GM18499 (cell line): Measurements from ENCODE around the gene PLCE1.

Experiments
- ATAC-seq: cut with Tn5 transposase; IDR thresholded peaks from one replicate; pipeline ENCODE4 v1.9.1; 2021; ENCODE audit warnings: moderate number of reproducible peaks; ENCODE audit not compliant: insufficient read depth, unreplicated experiment

PLCE1 gene

DNA sequence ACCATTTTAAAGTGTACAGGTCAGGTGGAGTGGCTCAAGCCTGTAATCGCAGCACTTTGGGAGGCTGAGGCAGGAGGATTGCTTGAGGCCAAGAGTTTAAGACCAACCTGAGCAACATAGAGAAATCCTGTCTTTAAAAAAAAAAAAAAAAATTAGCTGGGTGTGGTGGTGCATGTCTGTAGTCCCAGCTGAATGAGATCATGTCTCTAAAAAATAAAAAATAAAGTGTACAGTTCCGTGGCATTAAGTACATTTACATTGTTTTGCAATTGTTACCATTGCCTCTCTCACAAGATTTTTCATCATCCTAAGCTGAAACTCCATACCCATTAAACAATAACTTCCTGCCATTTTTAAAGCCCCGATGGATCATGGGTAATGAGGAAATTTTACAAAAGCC is 20.6 kb downstream of the PLCE1 start:
- no peak for ATAC-seq

DNA sequence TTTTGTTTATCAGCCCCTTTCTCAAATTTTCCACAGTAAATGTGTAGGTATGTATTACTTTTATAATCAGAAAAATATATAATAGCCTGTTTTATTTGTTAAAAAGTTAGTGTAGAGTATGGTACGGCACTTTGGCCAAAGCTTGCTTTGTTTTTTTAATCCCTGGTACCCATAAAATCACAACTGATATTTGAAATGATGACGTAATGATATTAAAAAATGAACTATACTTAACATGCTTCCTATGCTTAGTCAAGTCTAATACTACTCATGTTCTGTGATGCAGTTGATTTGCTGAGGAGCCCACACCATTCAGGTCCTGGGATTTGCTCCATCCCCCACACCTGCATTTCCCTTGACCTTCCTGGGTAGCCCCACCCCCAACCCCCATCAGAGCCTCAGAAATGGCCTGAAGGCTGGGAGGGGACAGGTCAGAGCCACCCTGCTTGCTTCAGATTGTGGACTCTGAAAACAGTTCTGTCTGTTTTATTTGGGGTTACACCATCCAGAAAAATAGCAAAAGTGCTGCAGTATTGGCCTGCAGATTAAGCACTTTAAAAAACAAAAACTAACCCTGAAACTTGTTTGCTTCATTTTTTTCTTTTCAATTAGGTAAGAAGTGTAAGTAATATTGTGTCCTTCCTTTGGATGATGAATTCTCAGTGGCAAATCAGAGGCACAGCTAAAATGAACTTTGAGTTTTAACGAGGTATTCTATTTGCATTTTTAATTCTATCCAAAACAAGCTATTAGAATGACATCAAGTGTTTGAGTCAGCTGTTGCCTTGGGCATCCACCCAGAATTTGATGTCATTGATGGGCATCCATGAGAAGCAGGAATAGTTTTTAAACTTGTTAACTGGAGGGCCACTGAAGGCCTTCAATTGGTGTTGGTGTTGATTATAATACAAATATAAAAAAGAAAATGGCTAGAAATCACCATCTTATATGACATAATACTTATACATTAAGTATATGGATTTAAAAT is 23.3 kb downstream of the PLCE1 start:
- no peak for ATAC-seq

DNA sequence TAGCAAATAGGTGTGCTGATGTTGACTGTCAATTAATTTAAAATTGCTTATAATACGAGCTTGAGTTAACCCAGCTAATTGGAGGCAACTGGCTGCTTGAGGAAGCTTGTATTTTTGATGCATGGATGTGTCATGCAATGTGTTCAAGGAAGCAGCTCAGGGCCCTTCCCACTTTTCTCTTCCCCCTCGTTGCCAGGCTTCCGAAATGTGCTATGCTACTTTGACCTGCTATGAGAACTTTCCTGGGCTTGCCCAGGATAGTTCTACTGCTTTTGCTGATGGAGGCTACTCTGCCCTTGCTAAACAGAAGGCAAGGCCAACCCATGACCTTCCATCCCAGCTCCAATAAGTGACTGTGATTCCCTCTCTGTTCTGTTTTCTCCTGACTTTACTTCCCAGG is 24.4 kb downstream of the PLCE1 start:
- no peak for ATAC-seq

DNA sequence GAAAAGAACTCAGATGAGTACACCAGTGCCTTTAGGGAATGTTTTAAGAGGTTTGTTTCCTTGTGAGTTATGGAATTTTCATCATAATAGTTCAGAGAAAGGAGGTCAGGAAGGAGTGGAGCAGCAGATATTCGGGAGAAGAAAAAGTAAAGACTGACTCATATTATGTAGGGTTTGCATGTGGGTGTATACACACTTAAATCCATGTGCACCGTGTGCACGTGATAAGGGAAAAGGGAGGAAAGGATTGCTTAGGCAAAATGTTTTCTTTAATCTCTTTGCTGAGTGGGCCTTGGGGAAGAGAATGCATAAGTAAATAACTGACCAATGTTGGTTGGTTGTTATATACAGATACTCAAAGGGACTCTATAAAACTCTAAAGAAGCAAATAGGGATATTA is 30.2 kb downstream of the PLCE1 start:
- no peak for ATAC-seq

DNA sequence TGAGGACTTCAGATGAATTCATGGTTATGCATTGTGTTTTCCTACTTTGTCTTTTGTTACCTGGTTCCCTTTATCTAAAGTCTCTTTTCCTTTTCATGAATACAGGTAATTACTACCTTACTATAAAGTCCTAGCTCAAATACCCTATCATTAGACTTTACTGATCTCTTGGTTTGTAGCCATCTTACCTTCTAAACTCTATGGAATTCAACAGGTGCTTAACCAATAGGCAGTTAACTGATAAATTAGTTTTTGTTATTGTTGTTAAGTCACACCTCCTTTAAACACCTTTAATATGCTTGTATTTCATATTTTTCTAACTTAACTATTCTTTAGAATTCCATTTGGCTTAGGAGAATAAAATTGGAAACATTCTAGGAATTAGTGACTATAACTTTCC is 30.7 kb downstream of the PLCE1 start:
- ATAC-seq = no peak

DNA sequence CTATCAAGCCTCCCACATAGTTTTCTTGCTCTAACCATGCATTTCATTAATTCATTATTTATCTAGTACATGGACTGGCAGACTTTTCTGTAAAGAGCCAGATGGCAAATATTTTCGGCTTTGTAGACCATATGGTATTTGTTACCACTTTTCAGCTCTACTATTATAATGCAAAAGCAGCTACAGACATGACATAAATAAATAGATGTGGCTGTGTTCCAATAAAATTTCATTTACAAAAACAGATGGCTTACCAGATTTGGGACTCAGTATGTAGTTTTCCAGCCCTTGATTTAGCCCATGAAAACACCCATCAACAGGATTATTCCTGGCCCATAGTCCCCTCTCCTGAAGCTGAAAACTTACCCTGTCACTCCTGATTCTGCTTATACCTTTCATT is 32.1 kb downstream of the PLCE1 start:
- no peak for ATAC-seq

DNA sequence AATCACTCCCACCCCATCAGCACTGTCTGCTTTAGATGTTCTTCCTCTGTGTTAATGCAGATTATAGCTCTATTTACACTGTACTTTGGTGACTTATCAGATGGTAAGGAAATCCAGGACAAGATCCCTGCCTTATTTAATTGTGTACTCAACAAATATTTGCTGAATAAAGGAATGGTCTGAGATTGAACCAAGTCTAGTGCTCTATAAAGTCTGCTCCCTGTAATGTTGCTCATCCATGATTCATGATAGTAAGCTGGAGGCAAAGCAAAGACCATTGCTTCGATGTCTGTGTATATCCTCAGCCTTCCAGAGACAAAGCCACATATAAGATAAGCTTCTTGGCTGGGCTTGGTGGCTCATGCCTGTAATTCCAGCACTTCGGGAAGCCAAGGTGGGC is 33.5 kb downstream of the PLCE1 start:
- ATAC-seq = no peak

DNA sequence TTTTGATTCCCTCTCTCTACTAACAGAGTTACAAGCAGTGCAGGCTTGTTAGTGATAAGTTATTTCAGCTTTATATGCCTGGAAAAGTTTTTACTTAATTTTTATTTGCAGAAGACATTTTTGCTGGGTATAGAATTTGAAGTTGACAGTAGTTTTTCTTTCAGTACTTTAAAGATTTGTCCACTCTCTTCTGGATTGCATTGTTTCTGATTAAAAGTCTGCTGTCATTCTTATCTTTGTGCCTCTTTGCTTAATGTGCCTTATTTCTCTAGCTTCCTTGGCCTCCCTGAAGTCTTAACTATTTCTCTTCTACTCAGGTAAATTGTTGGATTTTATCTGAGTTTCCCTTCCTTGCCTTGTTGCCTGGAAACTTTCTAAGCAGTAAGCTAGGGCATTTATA is 36.2 kb downstream of the PLCE1 start:
- ATAC-seq = no peak

DNA sequence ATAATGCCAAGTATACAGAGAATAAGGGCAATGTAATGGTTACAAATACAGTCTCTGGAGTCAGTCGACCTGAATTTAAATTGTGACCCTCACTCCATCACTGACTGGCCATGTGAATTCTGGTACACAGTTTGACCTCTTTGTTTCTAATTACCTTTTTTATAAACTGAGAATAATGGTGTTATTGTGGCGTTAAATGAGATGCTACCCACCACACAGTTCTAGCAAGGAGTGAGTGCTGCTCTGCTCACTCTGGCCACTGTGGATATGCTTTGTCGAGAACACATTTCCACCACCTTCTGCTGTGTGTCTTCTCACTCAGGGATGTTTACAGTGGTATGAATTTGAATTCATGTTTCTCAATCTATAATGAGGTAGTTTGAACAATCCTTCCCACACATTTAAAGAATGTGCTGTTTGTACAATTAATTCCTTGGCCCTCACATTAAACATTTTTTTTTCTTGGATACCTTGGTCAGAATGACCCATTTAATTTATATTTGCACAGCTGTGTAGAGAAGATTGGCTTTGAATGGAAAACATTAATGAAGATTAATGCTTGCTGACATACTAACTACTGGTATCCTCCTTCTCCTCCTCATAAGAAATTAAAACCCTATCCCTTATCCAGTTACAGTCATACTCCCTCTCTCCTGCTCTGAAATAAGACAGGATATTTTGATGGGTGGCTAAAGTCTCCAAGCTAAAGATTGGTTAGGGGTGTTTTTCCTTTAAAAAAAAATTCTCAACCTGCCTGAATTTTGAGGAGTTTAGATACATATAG is 42.4 kb downstream of the PLCE1 start:
- no peak for ATAC-seq

DNA sequence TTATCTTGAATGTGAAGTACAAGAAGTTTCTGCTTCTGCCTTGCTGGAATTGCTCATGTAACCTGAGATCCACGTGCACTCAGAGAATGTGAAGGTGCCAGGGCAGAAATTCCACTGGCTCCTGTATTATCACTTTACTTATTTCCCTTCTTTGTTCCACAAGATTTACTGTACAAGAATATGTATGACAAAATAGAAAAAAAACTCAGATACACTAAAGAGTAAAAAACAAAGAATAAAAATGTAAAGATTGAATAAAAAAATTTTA is 43.0 kb downstream of the PLCE1 start:
- ATAC-seq = no peak

DNA sequence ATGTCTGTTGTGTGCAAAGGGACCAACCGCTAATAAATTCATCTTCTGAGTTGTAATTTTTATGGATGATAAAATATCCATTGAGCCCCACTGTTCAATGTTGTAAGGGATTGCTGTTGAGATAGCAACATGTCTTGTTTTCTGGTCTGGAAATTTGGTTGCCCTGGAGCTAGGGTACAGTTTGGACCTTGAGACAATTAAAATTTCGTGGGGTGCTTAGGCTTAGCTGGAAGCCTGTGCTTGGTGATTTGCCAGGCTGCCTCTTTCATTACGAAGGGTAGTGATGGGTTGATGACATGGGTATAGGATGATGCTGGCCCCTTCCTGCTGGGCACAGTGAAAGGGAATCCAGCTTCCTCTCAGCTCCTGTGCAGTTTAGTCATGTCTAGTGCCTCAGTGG is 43.6 kb downstream of the PLCE1 start:
- ATAC-seq = no peak

DNA sequence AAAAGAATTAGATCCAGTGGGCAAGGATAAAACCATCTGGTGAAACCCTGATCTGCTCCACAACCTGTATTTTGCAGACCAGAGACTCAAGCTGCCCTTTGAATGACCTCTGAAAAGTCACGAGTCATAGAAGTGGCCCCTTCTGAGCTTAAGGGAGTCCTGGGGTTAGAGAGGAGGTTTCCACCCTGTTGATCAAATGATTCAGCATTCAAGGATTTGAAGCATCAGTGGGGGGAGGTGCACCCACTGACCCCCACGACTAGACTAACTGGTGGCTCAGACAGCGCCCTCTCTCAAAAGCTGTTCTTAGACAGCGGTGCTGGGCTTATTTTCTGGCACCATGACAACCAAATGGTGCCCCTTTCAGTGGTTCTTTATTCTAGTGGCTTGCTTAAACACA is 44.3 kb downstream of the PLCE1 start:
- ATAC-seq = no peak

DNA sequence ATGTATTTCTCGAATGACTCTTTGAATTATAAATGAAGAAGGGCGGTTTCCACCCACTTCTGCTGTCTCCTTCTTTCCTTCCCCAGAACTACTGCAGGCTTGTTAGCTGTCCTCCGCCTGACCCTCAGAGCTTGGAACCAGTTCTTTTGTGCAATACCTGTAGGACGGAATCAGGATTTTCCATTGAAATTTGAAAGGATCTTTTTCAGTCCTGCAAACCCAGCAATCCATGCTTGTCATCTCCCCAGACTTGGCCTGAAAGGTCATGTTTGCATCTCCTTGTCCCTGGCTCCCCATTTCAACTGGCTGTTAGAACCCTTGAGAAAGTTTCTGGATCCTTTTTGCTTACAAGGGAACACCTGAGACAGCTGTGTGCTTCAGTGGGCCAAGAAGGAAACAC is 47.5 kb downstream of the PLCE1 start:
- ATAC-seq = no peak

DNA sequence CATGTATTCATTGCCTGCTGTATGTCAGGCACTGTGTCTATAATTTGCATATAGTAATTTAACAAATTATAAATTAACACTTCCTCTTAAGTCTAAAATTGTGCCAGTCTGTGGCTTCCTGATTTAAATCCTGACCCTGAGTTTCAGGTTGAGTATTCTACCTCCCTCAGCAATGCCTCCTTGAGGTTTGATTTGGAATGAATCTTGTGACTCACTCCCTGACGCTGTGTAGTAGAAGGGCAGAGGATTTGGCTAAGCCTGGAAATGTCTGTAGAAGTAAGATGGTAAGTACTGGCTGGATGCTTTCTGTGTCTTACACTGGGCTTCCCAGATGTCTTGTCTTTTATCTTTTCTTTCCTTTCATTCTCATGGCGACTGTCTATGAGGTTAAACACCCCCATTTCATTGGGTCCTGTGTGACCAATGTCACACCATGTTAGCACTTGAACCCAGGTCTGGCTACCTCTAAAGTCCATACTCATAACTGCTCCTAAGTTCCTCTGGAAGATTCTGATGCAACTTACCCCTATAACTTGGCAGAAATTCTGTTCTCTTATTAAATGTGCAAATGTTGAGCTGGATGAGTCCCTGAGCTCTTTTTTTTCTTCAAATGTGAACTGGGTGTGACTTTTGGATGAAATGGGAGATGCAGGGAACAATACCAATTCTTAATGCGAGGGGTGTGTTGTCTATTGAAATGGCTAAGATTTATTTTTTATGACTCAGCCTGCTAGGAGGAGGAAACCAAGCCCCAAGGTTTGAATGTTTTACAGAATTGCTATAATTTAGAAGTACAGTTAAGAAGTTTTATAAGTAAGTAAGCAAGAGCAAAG is 48.5 kb downstream of the PLCE1 start:
- ATAC-seq = no peak

DNA sequence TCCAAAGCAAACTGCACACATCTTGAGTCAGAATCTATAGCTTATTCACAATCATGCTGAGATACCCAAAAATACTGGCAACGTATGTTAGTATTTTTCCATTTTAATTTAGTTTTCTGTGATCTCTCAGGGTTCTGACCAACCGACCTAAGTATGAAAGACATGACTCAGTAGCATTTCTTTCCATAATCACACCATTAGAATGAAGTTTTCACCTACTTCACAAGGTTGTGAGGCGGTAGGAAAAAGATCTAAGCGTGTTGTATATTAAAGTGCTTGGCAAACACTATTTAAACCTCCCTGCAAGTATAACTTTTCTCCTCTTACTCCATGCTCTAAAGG is 49.1 kb downstream of the PLCE1 start:
- ATAC-seq = no peak
